SK-N-SH (cell line): ENCODE data around the gene TNRC6B. TPM values are rescaled to one million over a fixed set of nuclear protein-coding genes. Genes with fewer than 3 reads are reported as not detected.

Experiments
- CTCF ChIA-PET: fragments of 300-600, 350-600 bp; formaldehyde crosslinking; extraction: SDS; loops from one replicate; lab custom pipeline; 2021; lab: Yijun Ruan, JAX
- POLR2A ChIA-PET: fragments of 350-600 bp; sonication (Branson Sonifier 250); formaldehyde crosslinking; extraction: SDS; loops from one replicate; lab custom pipeline; 2020; ENCODE audit warnings: antibody characterized with exemption, inconsistent platforms; lab: Yijun Ruan, JAX
- DNase-seq: peaks from one replicate; pipeline ENCODE4 v3.0.0; 2012
- H2AFZ ChIP-seq: fragments of 200-600 bp; sonication (generic); 2 replicates; pipeline ENCODE4 v1.8.1; 2016; ENCODE audit warnings: antibody characterized with exemption, mild to moderate bottlenecking, low read depth
- H3F3A ChIP-seq: fragments of 200-600 bp; sonication (generic); replicated peaks from 2 replicates; pipeline ENCODE3; 2016; ENCODE audit warnings: antibody characterized with exemption, mild to moderate bottlenecking; ENCODE audit not compliant: insufficient read depth
- H3K27ac ChIP-seq, 2 experiments: fragments of 200-500 bp in 1 of 2; fragments of 200-600 bp in 1 of 2; sonication (Bioruptor generic) in 1 of 2; sonication (generic), shearing (Covaris generic) in 1 of 2; 2 replicates each; pipeline versions ENCODE4 v1.5.1 to v1.6.1; 2014 to 2016; ENCODE audit warnings: low read depth in 2 of 2, inconsistent platforms in 1 of 2, low read length in 1 of 2, mild to moderate bottlenecking in 1 of 2, mixed read lengths in 1 of 2
- H3K27me3 ChIP-seq: fragments of 200-600 bp; sonication (generic), shearing (Covaris generic); 2 replicates; pipeline ENCODE4 v1.6.1; 2016; ENCODE audit warnings: mixed run types; ENCODE audit not compliant: insufficient read depth
- H3K36me3 ChIP-seq, 2 experiments: fragments of 200-500 bp in 1 of 2; fragments of 200-600 bp in 1 of 2; sonication (Bioruptor generic) in 1 of 2; sonication (generic) in 1 of 2; replicated peaks in 1 of 2; 2 replicates each; pipeline versions ENCODE3 to v1.5.1; 2014 to 2016; ENCODE audit warnings: low read length in 1 of 2, mild to moderate bottlenecking in 1 of 2; ENCODE audit not compliant: insufficient read depth in 2 of 2, control insufficient read depth in 1 of 2
- H3K4me1 ChIP-seq, 2 experiments: fragments of 200-500 bp in 1 of 2; fragments of 200-600 bp in 1 of 2; sonication (Bioruptor generic) in 1 of 2; sonication (generic), shearing (Covaris generic) in 1 of 2; 2 replicates each; pipeline versions ENCODE4 v1.5.1 to v1.6.1; 2014 to 2016; ENCODE audit warnings: low read depth in 1 of 2, low read length in 1 of 2, mixed run types in 1 of 2; ENCODE audit not compliant: insufficient read depth in 2 of 2, control insufficient read depth in 1 of 2
- H3K4me2 ChIP-seq: fragments of 200-600 bp; sonication (generic), shearing (Covaris generic); 2 replicates; pipeline ENCODE4 v1.6.1; 2017; ENCODE audit warnings: mixed run types
- H3K4me3 ChIP-seq, 2 experiments: fragments of 200-500 bp in 1 of 2; fragments of 200-600 bp in 1 of 2; sonication (Bioruptor generic) in 1 of 2; sonication (generic), shearing (Covaris generic) in 1 of 2; 2 replicates each; pipeline versions ENCODE4 v1.5.1 to v1.8.1; 2014 to 2016; ENCODE audit warnings: low read depth in 2 of 2, inconsistent platforms in 1 of 2, low read length in 1 of 2, mild to moderate bottlenecking in 1 of 2, mixed read lengths in 1 of 2, moderate library complexity in 1 of 2
- H3K79me2 ChIP-seq: fragments of 200-600 bp; sonication (generic); 2 replicates; pipeline ENCODE4 v1.8.1; 2017; ENCODE audit warnings: mild to moderate bottlenecking; ENCODE audit not compliant: insufficient read depth
- H3K9ac ChIP-seq: fragments of 200-600 bp; sonication (generic); 2 replicates; pipeline ENCODE4 v1.6.1; 2017; ENCODE audit warnings: mixed run types
- H3K9me2 ChIP-seq: fragments of 200-600 bp; sonication (generic); 2 replicates; pipeline ENCODE4 v1.6.1; 2017; ENCODE audit warnings: mixed run types
- H3K9me3 ChIP-seq: fragments of 200-600 bp; sonication (generic); 2 replicates; pipeline ENCODE4 v1.6.1; 2017; ENCODE audit warnings: mixed run types, mild to moderate bottlenecking, moderate library complexity
- H4K20me1 ChIP-seq: fragments of 200-600 bp; sonication (generic); 2 replicates; pipeline ENCODE4 v1.6.1; 2017; ENCODE audit warnings: mild to moderate bottlenecking, mixed run types; ENCODE audit not compliant: insufficient read depth
- FOSL2 ChIP-seq: IDR thresholded peaks from 2 replicates; pipeline ENCODE4 v1.4.0; 2012; ENCODE audit warnings: low read depth, mild to moderate bottlenecking, moderate library complexity, borderline replicate concordance
- GATA2 ChIP-seq: sonication (generic); formaldehyde crosslinking; IDR thresholded peaks from 2 replicates; pipeline ENCODE4 v1.5.0; 2020; ENCODE audit warnings: mild to moderate bottlenecking, missing genetic modification reagents
- MEF2A ChIP-seq: IDR thresholded peaks from 2 replicates; pipeline ENCODE4 v1.4.0; 2012; ENCODE audit warnings: low read depth, borderline replicate concordance
- NFIC ChIP-seq: IDR thresholded peaks from 2 replicates; pipeline ENCODE4 v1.4.0; 2012; ENCODE audit warnings: borderline replicate concordance
- POLR2AphosphoS5 ChIP-seq: IDR thresholded peaks from 2 replicates; pipeline ENCODE4 v1.6.1; 2012; ENCODE audit warnings: low read depth, low read length
- RCOR1 ChIP-seq: fragments of 150-350 bp; IDR thresholded peaks from 2 replicates; pipeline ENCODE4 v1.6.1; 2017; ENCODE audit warnings: antibody characterized with exemption, low read length
- REST ChIP-seq: IDR thresholded peaks from 2 replicates; pipeline ENCODE4 v1.6.1; 2012; ENCODE audit warnings: mild to moderate bottlenecking, low read depth, low read length, moderate library complexity
- RXRA ChIP-seq: IDR thresholded peaks from 2 replicates; pipeline ENCODE4 v1.4.0; 2012; ENCODE audit warnings: low read depth, mild to moderate bottlenecking, borderline replicate concordance
- SMC3 ChIP-seq: IDR thresholded peaks from 2 replicates; pipeline ENCODE4 v1.6.1; 2012; ENCODE audit warnings: low read depth, low read length, improper control_type of control experiment
- TAF1 ChIP-seq: IDR thresholded peaks from 2 replicates; pipeline ENCODE4 v1.6.1; 2012; ENCODE audit warnings: low read depth, mild to moderate bottlenecking, low read length, moderate library complexity, borderline replicate concordance
- TEAD4 ChIP-seq: IDR thresholded peaks from 2 replicates; pipeline ENCODE4 v1.4.0; 2012; ENCODE audit warnings: mild to moderate bottlenecking, borderline replicate concordance; ENCODE audit not compliant: insufficient read depth
- WGBS: methylation state at CpG from one replicate; pipeline ENCODE4 v1.1.6; 2017; ENCODE audit warnings: low lambda C conversion rate; 5-methylcytosine and 5-hydroxymethylcytosine counted together
- polyA plus RNA-seq, 3 experiments: library from polyadenylated mRNA; depleted of rRNA; stranded (reverse); fragments of >200 nt; gene quantifications; 2 replicates each; pipeline ENCODE4 v1.2.3, GENCODE V29; 2012
- TF ChIP-seq, protein P1 (sequence below): fragments of 200-600 bp; sonication (generic); IDR thresholded peaks from 2 replicates; pipeline ENCODE4 v1.6.1; 2017; ENCODE audit warnings: antibody characterized with exemption, mild to moderate bottlenecking, moderate library complexity

TNRC6B gene
- polyA plus RNA-seq, 1 of the 3 experiments (the other 2 are of a cell fraction), result 1.2 TPM

- ChIA-PET POLR2A (no interaction called here), CTCF (interaction anchor here (1.7 kb wide), 1 partner anchor 167 kb away, joined by 4 read pairs; no protein-coding TSS in a partner anchor)
- Histone ChIP-seq H3F3A (peaks cover 13% of the 10 kb centered on the region), H3K36me3 (no peaks in the 10 kb centered on the region), H3K9me2 (no peaks in the 10 kb centered on the region), H3K4me2 (peak overlapping the region; percentile 74), H3K27ac (peak overlapping the region in 1 of 2 experiments; percentile 82; a peak in 2 of 4 replicates), H3K4me1 (peaks cover 11 to 13% of the 10 kb centered on the region in 2 experiments; a peak in 3 of 4 replicates), H4K20me1 (peaks cover 24% of the 10 kb centered on the region), H3K9ac (peak overlapping the region; percentile 94; the same call in 1 of the 2 replicates), H2AFZ (no peak overlapping the region), H3K4me3 (peak overlapping the region; percentile 58 to 74; a peak in 2 of 4 replicates), H3K9me3 (no peaks in the 10 kb centered on the region), H3K79me2 (peaks cover 73% of the 10 kb centered on the region), H3K27me3 (no peaks in the 10 kb centered on the region)
- no peak for TF ChIP-seq FOSL2
- TF ChIP-seq TAF1, result no peak
- TF ChIP-seq, protein P1, sequence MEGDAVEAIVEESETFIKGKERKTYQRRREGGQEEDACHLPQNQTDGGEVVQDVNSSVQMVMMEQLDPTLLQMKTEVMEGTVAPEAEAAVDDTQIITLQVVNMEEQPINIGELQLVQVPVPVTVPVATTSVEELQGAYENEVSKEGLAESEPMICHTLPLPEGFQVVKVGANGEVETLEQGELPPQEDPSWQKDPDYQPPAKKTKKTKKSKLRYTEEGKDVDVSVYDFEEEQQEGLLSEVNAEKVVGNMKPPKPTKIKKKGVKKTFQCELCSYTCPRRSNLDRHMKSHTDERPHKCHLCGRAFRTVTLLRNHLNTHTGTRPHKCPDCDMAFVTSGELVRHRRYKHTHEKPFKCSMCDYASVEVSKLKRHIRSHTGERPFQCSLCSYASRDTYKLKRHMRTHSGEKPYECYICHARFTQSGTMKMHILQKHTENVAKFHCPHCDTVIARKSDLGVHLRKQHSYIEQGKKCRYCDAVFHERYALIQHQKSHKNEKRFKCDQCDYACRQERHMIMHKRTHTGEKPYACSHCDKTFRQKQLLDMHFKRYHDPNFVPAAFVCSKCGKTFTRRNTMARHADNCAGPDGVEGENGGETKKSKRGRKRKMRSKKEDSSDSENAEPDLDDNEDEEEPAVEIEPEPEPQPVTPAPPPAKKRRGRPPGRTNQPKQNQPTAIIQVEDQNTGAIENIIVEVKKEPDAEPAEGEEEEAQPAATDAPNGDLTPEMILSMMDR, result no peak
- TF ChIP-seq SMC3, result no peak
- no peak for TF ChIP-seq NFIC
- no peak for TF ChIP-seq POLR2AphosphoS5
- TF ChIP-seq RXRA, result no peak
- TF ChIP-seq TEAD4, result no peak
- TF ChIP-seq REST, result no peak
- TF ChIP-seq GATA2, result no peak
- DNase-seq, result no peak
- 68% methylated on average over 4 of the region's 4 CpGs for WGBS
These were observed 2.7 kb downstream of the TNRC6B start for GRCh38 chr22:40180403-40180802.

DNA sequence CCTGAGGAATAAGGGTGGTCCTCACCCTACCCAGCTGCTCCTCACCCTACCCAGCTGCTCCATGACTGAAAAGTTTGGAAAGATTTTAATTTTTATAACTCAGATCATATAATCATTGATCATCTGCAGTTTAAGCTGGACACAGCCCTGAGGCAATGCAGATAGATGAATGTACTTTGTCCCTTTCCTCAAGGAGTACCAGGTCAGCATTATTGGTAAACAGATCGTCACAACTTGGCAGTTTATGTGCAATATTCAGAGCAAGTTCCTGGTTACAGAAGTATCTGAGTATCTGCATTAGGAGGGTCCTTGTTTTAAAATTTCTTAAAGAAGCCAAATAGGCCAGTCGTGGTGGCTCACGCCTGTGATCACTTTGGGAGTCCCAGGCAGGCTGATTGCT lies 3.6 kb downstream of the TNRC6B start:
- POLR2A ChIA-PET, result interaction anchor here (0.6 kb wide), 1 partner anchor 11 kb away, joined by 3 read pairs; no protein-coding TSS in a partner anchor
- no peaks in the 10 kb centered on the region for H3K9me2 ChIP-seq
- TF ChIP-seq TAF1 (no peak), MEF2A (no peak), RCOR1 (no peak)
- TF ChIP-seq, all 33 proteins: peak for 0
- Histone ChIP-seq H3K4me3 (no peak overlapping the region), H3K27me3 (no peaks in the 10 kb centered on the region), H3K4me1 (peaks cover 9 to 13% of the 10 kb centered on the region in 2 experiments; a peak in 3 of 4 replicates), H3K9me3 (no peaks in the 10 kb centered on the region), H3K9ac (no peak overlapping the region), H3K36me3 (no peaks in the 10 kb centered on the region), H3K79me2 (peaks cover 83% of the 10 kb centered on the region), H3F3A (peaks cover 13% of the 10 kb centered on the region), H3K4me2 (no peak overlapping the region), H2AFZ (no peak overlapping the region), H3K27ac (no peak overlapping the region), H4K20me1 (peaks cover 31% of the 10 kb centered on the region)
- 100% methylated on average over 1 of the region's 3 CpGs for WGBS
- CTCF ChIA-PET, result interaction anchor here (1.2 kb wide), 1 partner anchor 647 kb away, joined by 3 read pairs; no protein-coding TSS in a partner anchor
- DNase-seq, result no peak
